BJ (cell line): Measurements from ENCODE around the gene HCN4. TPM values are rescaled to one million over a fixed set of nuclear protein-coding genes. Genes with fewer than 3 reads are reported as not detected.

Experiments
- CTCF ChIA-PET: fragments of 350-600 bp; formaldehyde crosslinking; extraction: SDS; loops from one replicate; lab custom pipeline; 2021; ENCODE audit warnings: antibody characterized with exemption, inconsistent platforms; lab: Yijun Ruan, JAX
- POLR2A ChIA-PET: fragments of 300-600 bp; sonication (Branson Sonifier 250); formaldehyde crosslinking; extraction: SDS; loops from one replicate; lab custom pipeline; 2021; ENCODE audit warnings: antibody characterized with exemption; lab: Charles Lee
- DNase-seq: peaks from one replicate; pipeline ENCODE4 v3.0.0-alpha.2; 2011; ENCODE audit warnings: low read depth
- H3K27me3 ChIP-seq: 2 replicates; pipeline ENCODE4 v1.6.0; 2011; ENCODE audit warnings: low read length; ENCODE audit not compliant: control insufficient read depth, insufficient read depth
- H3K36me3 ChIP-seq: 2 replicates; pipeline ENCODE4 v1.5.1; 2011; ENCODE audit warnings: low read length; ENCODE audit not compliant: control insufficient read depth, insufficient read depth
- H3K4me3 ChIP-seq: 2 replicates; pipeline ENCODE4 v1.5.1; 2011; ENCODE audit warnings: low read depth, mild to moderate bottlenecking, control low read depth, low read length
- CTCF ChIP-seq: IDR thresholded peaks from 2 replicates; pipeline ENCODE4 v1.5.1; 2011; ENCODE audit warnings: low read depth, mild to moderate bottlenecking, control low read depth, inconsistent platforms, low read length, moderate library complexity; ENCODE audit not compliant: insufficient read depth
- polyA plus RNA-seq: library from polyadenylated mRNA; depleted of rRNA; stranded (reverse); fragments of >200 nt; gene quantifications from 2 replicates; pipeline ENCODE4 v1.2.3, GENCODE V29; 2011

HCN4 gene
- polyA plus RNA-seq, 1 experiment = not detected

GRCh38 chr15:73391128-73391872, 22.5 kb upstream of the HCN4 start:
- Histone ChIP-seq H3K27me3 (no peaks in the 10 kb centered on the region; the same call in 1 of the 2 replicates), H3K36me3 (no peaks in the 10 kb centered on the region), H3K4me3 (no peak overlapping the region)
- POLR2A ChIA-PET = no interaction called here
- no peak for TF ChIP-seq CTCF
- no peak for DNase-seq
- CTCF ChIA-PET = no interaction called here

GRCh38 chr15:73389971-73390544, 21.3 kb upstream of the HCN4 start:
- no peak for TF ChIP-seq CTCF
- DNase-seq = no peak
- ChIA-PET CTCF (no interaction called here), POLR2A (no interaction called here)
- Histone ChIP-seq H3K36me3 (no peaks in the 10 kb centered on the region), H3K27me3 (no peaks in the 10 kb centered on the region; the same call in 1 of the 2 replicates), H3K4me3 (no peak overlapping the region)

- TF ChIP-seq CTCF = no peak
- Histone ChIP-seq H3K4me3 (no peak overlapping the region), H3K27me3 (no peaks in the 10 kb centered on the region; the same call in 1 of the 2 replicates), H3K36me3 (no peaks in the 10 kb centered on the region)
- ChIA-PET CTCF (no interaction called here), POLR2A (no interaction called here)
- DNase-seq = no peak
Observed at GRCh38 chr15:73389539-73389938, 20.8 kb upstream of the HCN4 start.

GRCh38 chr15:73388256-73388781, 19.6 kb upstream of the HCN4 start:
- Histone ChIP-seq H3K27me3 (no peaks in the 10 kb centered on the region; the same call in 1 of the 2 replicates), H3K4me3 (no peak overlapping the region), H3K36me3 (no peaks in the 10 kb centered on the region)
- peak; percentile 8 for DNase-seq
- TF ChIP-seq CTCF = no peak
- POLR2A ChIA-PET = no interaction called here
- CTCF ChIA-PET = no interaction called here

- ChIA-PET CTCF (no interaction called here), POLR2A (no interaction called here)
- DNase-seq = no peak
- Histone ChIP-seq H3K4me3 (no peak overlapping the region), H3K27me3 (no peaks in the 10 kb centered on the region), H3K36me3 (no peaks in the 10 kb centered on the region)
- TF ChIP-seq CTCF = no peak
Observed at GRCh38 chr15:73387507-73388255, 18.9 kb upstream of the HCN4 start.
